Measurements from ENCODE around the gene RIMS1.
A peak's percentile ranks its signal among the peaks of the same experiment; 100 is the strongest.

Gene RIMS1

GRCh38 chr6:71886184-71887005 lies at the start of gene RIMS1:
Gene RIMS1 (plus strand): TSS chr6:71886550. CDS start chr6:71887024, 474 bp downstream.
- TF ChIP-seq, protein P1, sequence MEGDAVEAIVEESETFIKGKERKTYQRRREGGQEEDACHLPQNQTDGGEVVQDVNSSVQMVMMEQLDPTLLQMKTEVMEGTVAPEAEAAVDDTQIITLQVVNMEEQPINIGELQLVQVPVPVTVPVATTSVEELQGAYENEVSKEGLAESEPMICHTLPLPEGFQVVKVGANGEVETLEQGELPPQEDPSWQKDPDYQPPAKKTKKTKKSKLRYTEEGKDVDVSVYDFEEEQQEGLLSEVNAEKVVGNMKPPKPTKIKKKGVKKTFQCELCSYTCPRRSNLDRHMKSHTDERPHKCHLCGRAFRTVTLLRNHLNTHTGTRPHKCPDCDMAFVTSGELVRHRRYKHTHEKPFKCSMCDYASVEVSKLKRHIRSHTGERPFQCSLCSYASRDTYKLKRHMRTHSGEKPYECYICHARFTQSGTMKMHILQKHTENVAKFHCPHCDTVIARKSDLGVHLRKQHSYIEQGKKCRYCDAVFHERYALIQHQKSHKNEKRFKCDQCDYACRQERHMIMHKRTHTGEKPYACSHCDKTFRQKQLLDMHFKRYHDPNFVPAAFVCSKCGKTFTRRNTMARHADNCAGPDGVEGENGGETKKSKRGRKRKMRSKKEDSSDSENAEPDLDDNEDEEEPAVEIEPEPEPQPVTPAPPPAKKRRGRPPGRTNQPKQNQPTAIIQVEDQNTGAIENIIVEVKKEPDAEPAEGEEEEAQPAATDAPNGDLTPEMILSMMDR (IDR thresholded peaks at IDR 0.05) = no peak
- Histone ChIP-seq H3K4me3 (peak within 1 kb of the TSS; percentile 74), H3K27ac (no peak within 1 kb of the TSS)
- DNase-seq (ENCODE audit: low spot score) = no peak

DNA sequence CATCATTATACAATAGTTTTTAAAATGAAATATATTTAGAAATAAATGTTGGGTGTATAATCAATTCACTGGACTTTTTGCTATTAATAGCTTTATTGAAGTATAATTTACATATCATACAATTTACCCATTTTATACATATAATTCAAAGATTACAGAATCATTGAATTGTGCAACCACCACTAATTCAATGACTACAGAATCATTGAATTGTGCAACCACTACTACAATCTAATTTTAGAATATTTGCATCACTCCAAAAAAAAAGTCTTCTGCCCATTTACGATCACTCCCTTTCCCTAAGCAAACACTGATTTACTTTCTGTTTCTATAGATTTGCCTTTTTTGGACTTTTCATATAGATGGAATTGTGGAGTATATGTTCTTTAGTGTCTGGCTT lies 35.1 kb upstream of the RIMS1 start:
- H3K4me3 ChIP-seq = no peak overlapping the region
- H3K27ac ChIP-seq = no peak overlapping the region
- no peak for DNase-seq (ENCODE audit: low spot score)
- TF ChIP-seq, protein P1 (IDR thresholded peaks at IDR 0.05) = no peak

GRCh38 chr6:71852948-71853347 lies 33.4 kb upstream of the RIMS1 start:
- DNase-seq (ENCODE audit: low spot score) = no peak
- no peak overlapping the region for H3K4me3 ChIP-seq
- H3K27ac ChIP-seq = no peak overlapping the region
- TF ChIP-seq, protein P1 (IDR thresholded peaks at IDR 0.05) = no peak

DNA sequence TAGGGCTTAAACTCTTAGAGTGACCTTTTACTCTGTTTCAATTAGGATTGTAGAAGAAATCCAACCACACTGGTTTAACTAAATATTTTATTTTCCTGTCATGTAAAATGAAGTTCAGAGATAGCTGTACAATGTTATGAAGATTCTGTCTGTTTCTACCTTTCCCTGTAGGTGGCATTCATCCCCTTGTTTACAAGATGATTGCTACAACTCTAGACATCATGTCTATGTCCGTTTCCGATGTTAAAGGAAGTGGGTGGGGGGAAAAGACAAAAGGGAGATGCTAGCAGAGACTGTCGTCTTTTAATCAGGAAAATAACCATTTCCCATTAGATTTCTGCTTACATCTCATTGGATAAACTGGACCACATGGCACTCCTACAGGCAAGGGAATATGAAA lies 30.9 kb upstream of the RIMS1 start:
- Histone ChIP-seq H3K27ac (no peak overlapping the region), H3K4me3 (no peak overlapping the region)
- TF ChIP-seq, protein P1 (IDR thresholded peaks at IDR 0.05) = no peak
- DNase-seq (ENCODE audit: low spot score) = no peak

DNA sequence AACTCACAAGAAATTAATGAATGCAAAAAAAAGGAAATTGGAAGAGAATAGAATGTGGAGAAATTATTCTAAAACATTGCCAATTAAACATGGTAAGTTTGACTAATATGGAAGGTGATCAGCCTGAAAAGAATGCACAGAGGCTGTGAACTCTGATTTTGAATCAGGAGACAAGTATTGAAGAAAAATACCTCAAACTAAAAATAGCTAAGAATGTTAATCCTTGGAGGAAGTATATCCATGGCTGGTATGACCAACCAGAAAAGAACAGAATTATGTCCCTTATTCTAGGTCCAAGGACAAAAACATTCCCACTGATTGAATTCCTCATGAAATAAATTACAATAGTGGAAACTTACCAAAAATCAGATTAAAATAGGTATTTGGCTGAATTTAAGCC lies 7.3 kb upstream of the RIMS1 start:
- no peak for DNase-seq (ENCODE audit: low spot score)
- Histone ChIP-seq H3K27ac (no peak overlapping the region), H3K4me3 (no peak overlapping the region)
- TF ChIP-seq, protein P1 (IDR thresholded peaks at IDR 0.05) = no peak

DNA sequence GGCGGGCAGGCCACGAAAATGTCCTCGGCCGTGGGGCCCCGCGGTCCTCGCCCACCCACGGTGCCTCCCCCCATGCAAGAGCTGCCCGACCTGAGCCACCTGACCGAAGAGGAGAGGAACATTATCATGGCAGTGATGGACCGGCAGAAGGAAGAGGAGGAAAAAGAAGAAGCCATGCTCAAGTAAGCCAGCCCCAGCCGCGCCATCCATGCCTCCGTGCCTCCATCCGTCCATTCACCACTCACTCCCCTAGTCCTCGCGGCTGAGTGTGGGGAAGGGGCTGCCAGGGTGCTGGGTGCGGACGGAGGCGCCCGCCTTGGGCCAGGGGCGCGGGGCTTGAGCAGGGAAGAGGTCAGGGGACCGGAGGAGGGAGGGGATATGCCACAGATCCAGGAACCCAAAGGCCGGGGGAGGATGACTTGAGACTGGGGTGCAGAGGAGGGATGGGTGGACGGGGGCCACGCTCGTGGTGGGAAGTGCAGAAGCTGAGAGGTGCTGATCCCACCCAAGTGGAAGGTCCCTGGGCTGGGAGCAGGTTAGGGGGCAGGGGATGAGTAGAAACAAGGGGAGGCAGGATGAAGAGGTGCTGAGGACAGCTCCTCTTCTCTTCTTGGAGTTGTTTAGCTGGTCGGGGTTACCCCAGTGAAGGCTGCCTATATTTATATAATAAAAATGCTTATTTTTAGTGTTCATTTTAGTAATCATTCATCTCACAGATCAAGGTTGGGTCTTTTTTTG lies 825 bp downstream of the RIMS1 start:
- no peak for DNase-seq (ENCODE audit: low spot score)

More for the DNA sequence above, 825 bp downstream of the RIMS1 start:
- TF ChIP-seq, protein P1 (IDR thresholded peaks at IDR 0.05) = no peak
- H3K27ac ChIP-seq = no peak overlapping the region
- H3K4me3 ChIP-seq = peak overlapping the region; percentile 74
